Stimulated activated CD8-positive, alpha-beta memory T cell treated with anti-CD3 and anti-CD28 coated beads, Interleukin-4, amount 100 ng/mL, for 4 hours (primary cell): Measurements from ENCODE around the gene B4GALT2.

Experiments used
- DNase-seq, 2 donors: peaks; one replicate each; pipeline ENCODE4 v3.0.0-alpha.2; 2020; ENCODE audit warnings: low read depth in 2 of 2, low spot score in 1 of 2

The B4GALT2 gene

GRCh38 chr1:43978551-43979260, at the start of gene B4GALT2:
Gene B4GALT2, plus strand, starts transcription at chr1:43979210. Its CDS starts 1,951 bp downstream, at chr1:43981161.
- DNase-seq: no peak

- DNase-seq: no peak
Measured at GRCh38 chr1:43930168-43930948, 48.7 kb upstream of the B4GALT2 start.

GRCh38 chr1:43930949-43931275, 48.1 kb upstream of the B4GALT2 start:
- DNase-seq: no peak

GRCh38 chr1:43931711-43932660, 47.0 kb upstream of the B4GALT2 start:
- no peak for DNase-seq

GRCh38 chr1:43932786-43933385, 46.1 kb upstream of the B4GALT2 start:
- no peak for DNase-seq

GRCh38 chr1:43933386-43934100, 45.5 kb upstream of the B4GALT2 start, which contains the start of gene ARTN:
Gene ARTN, plus strand, starts transcription at chr1:43933801. Its CDS starts 1,856 bp downstream, at chr1:43935657.
- DNase-seq: no peak

GRCh38 chr1:43934101-43934985, 44.7 kb upstream of the B4GALT2 start:
- peak in 1 of 2 donors; percentile 4 for DNase-seq

GRCh38 chr1:43934986-43935324, 44.1 kb upstream of the B4GALT2 start:
- no peak for DNase-seq

GRCh38 chr1:43935711-43936427, 43.1 kb upstream of the B4GALT2 start:
- DNase-seq: no peak

GRCh38 chr1:43936431-43937151, 42.4 kb upstream of the B4GALT2 start:
- DNase-seq: no peak

- DNase-seq: no peak
Measured at GRCh38 chr1:43937179-43937865, 41.7 kb upstream of the B4GALT2 start.

- no peak for DNase-seq
Measured at GRCh38 chr1:43938383-43938782, 40.6 kb upstream of the B4GALT2 start.

- no peak for DNase-seq
Measured at GRCh38 chr1:43938892-43939587, 40.0 kb upstream of the B4GALT2 start.

- DNase-seq: no peak
Measured at GRCh38 chr1:43942411-43942810, 36.6 kb upstream of the B4GALT2 start.

GRCh38 chr1:43944860-43945259, 34.1 kb upstream of the B4GALT2 start:
- no peak for DNase-seq

- no peak for DNase-seq
Measured at GRCh38 chr1:43945674-43946235, 33.3 kb upstream of the B4GALT2 start.
